NCI-H2107 (cell line): ENCODE results near the gene HELZ.
A peak's percentile ranks its signal among the peaks of the same experiment; 100 is the strongest.

Experiments used
- DNase-seq: peaks from one replicate; lab custom pipeline; 2025; lab: John Stamatoyannopoulos, UW

Gene HELZ

GRCh38 chr17:67078292-67078691 lies 166.7 kb downstream of the HELZ start:
- DNase-seq, result no peak

GRCh38 chr17:67076290-67076689 lies 168.7 kb downstream of the HELZ start:
- DNase-seq, result no peak

GRCh38 chr17:67074781-67075180 lies 170.2 kb downstream of the HELZ start:
- no peak for DNase-seq

GRCh38 chr17:67072885-67073284 lies 172.1 kb downstream of the HELZ start:
- no peak for DNase-seq

- no peak for DNase-seq
These were observed 173.4 kb downstream of the HELZ start for GRCh38 chr17:67071595-67071994.

- DNase-seq, result no peak
These were observed 175.3 kb downstream of the HELZ start for GRCh38 chr17:67069603-67070136.

- DNase-seq, result peak; percentile 72
These were observed 176.0 kb downstream of the HELZ start for GRCh38 chr17:67068999-67069398.

GRCh38 chr17:67067571-67068482 lies 177.2 kb downstream of the HELZ start:
- DNase-seq, result no peak

- DNase-seq, result no peak
These were observed 178.3 kb downstream of the HELZ start for GRCh38 chr17:67066717-67067116.

GRCh38 chr17:67063141-67063540 lies 181.9 kb downstream of the HELZ start:
- no peak for DNase-seq

GRCh38 chr17:67059372-67059771 lies 185.6 kb downstream of the HELZ start:
- DNase-seq, result no peak

GRCh38 chr17:67058036-67058435 lies 187.0 kb downstream of the HELZ start:
- no peak for DNase-seq

GRCh38 chr17:67056746-67057490 lies 188.1 kb downstream of the HELZ start:
- DNase-seq, result no peak

GRCh38 chr17:67055811-67056745 lies 188.9 kb downstream of the HELZ start:
- no peak for DNase-seq

GRCh38 chr17:67055041-67055443 lies 190.0 kb downstream of the HELZ start:
- DNase-seq, result no peak

- no peak for DNase-seq
These were observed 190.4 kb downstream of the HELZ start for GRCh38 chr17:67054608-67055007.

- no peak for DNase-seq
These were observed 190.9 kb downstream of the HELZ start for GRCh38 chr17:67054011-67054591.

GRCh38 chr17:67053438-67054000 lies 191.5 kb downstream of the HELZ start:
- no peak for DNase-seq

- DNase-seq, result no peak
These were observed 192.1 kb downstream of the HELZ start for GRCh38 chr17:67052720-67053437.

- DNase-seq, result no peak
These were observed 193.2 kb downstream of the HELZ start for GRCh38 chr17:67051837-67052236.
